IPS DF 4.7 (cell line): ENCODE data around the gene GMDS.

Source experiments
- DNase-seq: peaks from one replicate; pipeline ENCODE4 v3.0.0-alpha.2; 2013; ENCODE audit warnings: low spot score; ENCODE audit errors: extremely low read depth

The GMDS gene

DNA sequence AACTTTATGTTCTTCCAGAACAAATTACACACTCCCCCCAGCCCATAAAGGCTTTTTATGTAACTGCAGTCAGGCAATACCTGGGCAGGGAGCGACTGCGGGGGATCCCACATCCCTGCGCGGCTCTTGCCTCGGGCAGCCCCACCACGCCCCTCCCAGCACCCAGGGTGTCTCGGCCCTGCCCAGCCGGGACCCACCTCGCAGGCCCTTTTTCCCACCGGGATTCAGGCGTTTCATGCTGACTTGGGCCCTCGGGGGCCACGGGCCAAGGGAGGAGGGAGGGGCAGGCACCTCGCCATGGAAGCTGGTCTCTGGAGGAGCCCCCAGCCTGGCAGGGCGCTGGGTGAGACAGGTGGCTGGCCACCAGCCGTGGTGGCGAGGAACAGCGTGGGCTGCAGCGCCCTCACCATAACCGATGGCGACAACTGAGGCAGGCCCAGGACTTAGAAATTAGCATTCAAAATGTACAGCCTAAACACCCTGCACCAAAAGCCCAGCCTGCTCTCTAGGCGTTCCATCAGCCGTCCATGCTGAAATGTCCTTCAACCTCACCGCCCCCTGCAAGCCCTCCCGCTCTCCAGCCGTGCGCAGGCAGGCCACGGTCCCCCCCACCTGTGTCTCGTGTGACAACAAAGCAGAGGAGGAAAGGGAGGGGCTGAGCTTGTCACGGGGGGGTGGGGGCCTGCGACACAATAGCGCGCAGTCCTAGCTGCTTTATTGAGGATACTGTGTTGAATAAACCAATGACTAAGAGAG, 650.8 kb downstream of the GMDS start:
- no peak for DNase-seq

DNA sequence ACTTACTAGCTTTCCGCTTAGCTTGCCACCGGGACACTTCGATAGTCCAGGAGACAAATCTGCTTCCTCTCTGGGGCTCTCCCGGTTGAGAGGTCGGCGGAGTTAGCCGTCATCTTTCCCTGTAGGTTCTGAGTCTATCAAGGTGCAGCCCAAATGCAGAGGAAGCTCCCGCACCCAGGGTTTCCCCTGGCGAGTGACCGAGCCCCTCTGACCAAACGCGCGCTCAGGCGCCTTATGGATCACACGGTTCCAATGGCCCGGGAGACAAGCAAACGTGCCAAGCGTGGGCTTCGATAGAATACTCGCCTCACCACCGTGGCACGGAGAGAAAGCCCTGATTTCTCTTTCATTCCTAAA, 651.5 kb downstream of the GMDS start:
- no peak for DNase-seq

DNA sequence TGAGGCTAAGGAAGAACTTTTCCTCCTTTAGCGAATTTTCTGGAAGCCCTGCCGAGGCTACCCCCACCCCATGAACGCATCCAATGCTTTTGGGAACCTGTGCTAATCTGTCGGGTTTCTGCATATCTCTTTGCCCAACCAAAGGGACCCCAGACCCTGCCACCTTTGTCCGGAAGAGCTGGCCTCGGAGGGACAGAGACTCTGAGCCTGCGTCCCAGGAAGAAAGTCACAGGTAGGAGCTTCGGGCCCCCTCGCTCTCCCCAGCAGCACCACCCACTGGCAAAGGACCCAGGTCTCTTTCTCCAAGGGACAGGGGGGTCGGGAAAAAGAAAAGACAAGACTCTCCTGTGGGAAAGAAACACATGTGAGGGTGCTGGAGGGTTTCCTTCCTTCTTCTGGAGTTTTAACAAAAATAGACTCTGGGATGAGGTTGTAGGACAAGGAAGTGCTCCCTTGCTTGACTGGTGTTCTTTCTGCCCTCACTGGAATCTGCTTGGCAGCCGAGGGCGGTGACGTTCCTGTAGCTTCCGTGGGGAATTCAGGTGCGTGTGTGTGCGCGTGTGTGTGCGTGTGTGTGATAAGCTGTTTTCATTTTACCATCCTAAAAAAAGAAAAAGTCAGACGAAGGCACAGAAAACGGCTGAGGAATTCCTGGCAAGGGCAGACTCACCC, 652.0 kb downstream of the GMDS start:
- no peak for DNase-seq

DNA sequence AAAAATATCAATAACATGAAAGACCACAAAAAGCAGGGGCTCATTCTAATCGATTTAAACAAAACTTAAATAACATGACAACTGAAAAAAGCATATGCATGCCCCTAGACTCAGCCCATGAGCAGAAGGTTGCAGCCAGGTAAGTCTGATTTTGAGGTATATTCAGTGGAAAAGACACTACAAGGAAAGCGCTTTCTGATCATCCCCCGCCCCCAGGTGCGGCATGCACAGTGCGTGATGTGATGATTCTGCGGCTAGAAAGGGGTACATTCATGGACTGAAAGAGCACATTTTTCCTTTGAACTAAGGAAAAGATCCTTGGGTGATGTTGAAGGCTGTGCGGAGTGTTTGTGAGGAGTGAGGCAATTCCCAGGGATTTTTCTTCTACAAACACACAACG, 652.6 kb downstream of the GMDS start:
- DNase-seq: no peak

DNA sequence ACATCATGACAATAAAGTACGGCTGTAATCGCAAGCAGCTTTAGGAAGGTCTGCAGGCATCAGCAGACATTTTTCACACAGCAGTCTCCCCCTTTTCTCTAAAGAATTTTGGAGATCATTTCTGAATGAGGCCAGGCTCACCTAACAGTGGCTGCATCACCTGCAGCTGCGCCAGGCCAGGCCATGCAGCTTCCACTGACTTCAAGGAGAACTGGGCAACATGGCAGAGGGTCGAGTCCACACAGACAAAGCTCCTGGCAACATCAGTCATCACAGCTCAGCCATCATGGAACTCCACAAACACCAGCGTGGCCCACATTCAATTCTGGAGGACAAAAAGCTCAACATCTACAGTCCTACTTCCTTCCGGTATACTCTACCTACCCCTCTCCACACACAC, 653.5 kb downstream of the GMDS start:
- DNase-seq: no peak

DNA sequence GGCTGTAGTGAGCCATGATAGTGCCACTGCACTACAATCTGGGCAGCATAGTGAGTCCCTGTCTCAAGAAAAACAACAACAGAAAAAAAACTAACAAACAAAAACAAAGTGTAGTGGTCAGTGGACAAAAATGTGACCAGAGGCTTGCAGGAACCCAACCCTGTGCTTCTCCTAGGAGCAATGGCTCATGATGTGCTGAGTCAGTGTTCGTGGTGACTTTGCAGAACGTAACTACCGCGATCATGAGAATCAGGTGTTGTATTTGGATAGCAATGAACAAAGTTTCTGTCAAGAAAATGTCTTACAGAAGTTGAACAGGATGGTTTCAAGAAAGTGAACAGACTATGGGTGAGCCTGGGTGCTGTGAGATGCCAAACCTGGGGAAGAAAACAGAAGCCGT, 654.2 kb downstream of the GMDS start:
- no peak for DNase-seq

DNA sequence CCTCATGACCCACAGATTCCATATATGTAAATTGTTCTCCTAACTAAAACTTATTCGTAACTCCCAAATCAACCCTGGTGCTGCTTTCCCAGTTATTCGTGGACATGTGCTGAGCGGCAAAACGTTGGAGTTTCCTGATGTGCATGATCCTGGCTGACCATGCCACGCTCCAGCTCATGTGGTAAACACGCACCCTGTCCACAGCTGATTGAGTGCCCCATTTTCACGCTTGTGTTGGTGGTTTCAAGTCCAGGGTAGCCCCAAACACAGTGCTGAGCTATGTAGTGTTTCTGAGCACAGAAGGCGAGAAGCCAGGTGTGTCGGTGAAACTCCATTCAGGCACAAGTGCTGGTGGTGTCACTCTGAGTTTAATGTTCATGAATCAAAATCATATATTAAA, 654.8 kb downstream of the GMDS start:
- no peak for DNase-seq

DNA sequence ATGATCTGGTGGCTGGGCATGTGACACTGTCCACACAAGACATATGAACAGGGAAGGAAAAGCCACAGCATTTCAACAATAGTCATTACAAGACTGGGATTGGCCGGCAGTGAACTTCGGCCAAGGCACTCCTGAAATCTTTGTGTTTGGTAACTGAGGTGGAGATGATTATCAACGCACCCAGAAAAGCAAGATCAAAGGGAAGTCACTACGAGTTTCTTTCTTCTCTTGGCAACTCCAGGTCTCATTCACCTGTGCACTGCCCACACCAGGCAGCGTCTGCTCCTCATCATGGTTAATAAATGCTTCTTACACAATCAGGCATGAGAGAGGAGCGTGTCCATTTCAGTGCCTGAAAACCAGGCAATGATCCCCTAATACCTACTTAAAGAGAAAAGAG, 656.2 kb downstream of the GMDS start:
- DNase-seq: no peak

DNA sequence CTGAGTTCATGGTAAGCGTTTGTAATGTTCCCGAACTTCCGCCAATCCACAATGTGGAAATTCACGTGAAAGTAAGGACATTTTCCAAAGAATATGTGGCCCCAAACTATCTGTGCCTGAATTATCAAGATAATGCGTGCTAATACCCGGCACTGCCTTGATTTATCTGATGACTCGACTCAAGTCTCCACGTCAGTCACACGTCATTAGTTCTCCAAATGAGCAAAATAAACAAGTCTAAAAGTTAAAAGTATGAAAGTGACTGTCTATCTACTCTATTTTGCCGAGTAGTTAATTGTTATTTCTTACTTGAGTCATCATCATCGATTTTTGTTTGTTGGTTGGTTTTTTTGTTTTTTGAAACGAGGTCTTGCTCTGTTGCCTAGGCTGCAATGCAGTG, 657.4 kb downstream of the GMDS start:
- no peak for DNase-seq

DNA sequence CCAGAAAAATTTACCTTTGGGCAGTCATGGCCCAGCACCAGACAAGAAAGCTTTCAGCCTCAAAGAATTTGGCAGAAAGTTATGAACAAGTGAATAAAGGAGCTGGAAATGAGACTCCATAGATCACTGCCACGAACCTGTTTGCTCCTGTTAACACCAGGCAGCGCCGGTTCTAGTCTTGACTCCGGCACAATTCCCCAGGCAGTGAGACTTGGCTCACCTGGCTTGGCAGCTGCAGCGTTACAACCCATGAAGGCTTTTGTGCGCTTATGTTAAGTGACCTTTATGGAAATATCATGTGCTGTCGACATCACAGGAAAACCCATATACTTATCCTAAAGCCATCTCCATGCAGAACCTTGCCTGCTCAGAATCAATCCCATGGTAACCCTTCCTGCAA, 657.9 kb downstream of the GMDS start:
- DNase-seq: no peak

DNA sequence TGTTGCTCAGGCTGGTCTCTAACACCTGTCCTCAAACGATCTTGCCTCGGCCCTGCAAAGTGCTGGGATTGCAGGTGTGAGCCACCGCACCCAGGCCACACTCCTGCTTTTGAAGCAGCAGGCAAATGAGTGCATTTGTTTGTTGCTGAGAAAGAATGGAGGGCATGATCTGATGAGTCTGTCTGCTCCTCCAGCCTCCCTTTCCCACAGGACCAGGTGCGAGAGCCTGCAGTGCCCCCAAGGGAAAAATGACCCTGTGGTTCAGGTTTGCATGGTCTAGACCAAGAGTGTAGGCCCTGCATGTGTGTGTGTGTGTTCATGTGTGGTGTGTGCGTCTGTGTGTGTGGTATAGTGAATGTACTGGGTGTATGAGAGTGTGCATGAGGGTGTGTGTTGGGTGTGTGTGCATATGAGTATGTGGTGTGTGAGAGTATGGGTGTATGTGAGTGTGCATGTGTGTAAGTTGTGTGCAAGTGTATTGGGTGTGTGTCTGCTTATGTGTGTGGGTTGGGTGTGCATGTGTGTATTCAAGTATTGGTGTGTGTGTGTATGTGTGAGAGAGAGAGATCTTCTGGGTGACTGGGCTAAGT, 658.4 kb downstream of the GMDS start:
- DNase-seq: no peak

DNA sequence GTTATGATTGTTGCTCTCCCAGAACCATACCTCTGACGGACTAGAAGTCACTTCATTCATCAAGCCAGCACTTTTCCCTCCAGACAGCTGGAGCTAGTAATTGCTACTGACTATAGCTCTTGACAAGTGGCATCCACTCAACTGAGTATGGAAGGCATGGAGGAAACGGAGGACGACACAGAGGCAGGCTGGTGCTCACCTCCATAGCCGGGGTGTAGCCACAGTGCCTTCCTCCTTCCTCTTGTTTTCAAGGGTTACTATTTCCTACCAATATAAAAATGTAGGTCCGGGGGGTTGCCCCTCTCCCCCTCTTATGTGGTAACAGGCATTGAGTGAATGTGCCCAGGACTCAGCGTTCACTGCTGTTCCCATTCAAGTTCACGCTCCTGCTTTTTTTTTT, 659.1 kb downstream of the GMDS start:
- no peak for DNase-seq

DNA sequence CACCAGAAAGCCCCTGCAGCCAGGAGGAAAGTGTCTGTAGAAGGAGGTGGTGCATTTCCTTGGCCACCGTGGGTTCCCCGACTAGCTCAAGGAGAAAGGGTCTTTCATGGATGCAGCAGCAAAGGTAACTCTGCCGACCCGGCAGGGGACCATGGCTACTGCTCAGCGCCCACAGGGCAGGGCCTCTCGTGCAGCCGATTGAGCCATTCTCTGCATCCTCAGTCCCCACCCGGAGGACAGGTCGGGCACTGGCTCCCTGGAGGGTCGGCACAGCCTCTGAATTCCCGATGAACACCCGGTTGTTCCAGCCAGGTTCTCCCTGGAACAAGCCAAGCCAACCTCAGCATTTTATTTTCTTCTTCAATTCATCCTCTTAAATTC, 659.7 kb downstream of the GMDS start:
- DNase-seq: no peak

DNA sequence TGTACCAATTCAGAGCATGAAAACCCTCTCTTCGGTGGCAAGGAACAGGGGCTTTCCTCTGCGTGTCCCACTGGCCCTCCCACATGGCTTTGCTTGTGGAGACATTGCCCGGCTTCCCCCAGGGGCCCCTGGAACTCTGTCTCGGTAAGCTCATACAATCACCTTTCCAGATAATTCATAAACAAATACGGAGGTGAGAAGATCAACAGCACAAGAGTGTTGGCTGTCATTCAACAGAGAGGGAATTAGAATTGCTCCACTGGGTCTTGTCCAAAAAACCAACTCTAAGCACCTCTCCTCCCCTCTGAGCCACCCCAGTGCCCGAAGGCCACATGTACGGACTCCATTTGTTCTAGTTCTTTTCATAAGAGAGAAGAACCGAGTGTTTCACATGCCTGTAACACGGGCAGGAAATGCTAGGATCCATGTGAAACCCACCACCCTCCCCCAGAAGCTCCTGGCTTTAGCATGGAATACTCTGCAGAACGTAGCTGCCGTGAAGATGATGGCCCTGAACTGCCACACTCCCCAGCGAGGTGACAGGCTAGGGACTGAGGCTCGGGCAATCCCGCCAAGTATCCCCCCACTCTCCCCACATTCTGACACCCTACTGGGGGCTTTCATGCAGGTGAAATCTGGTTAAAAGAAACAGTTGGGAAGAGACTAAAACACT, 660.3 kb downstream of the GMDS start:
- no peak for DNase-seq

DNA sequence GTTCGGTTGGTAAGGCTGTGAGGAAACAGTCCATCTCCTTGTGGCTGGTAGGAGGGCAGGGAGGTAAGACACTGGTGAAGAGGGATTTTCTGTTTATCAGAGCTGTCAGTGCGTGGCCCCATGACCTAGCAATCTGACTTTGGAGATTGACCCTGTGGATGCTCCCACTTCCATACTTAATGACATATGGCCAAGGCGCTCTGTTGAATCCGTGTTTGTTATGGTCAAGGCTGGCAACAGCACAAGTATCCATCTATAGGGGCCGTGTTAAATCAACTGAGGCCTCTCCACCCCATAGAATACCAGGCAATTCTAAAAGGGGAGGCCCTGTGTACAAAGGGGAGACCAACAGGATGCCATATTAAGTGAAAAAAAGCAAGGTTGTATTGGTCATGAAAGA, 661.3 kb downstream of the GMDS start:
- no peak for DNase-seq

DNA sequence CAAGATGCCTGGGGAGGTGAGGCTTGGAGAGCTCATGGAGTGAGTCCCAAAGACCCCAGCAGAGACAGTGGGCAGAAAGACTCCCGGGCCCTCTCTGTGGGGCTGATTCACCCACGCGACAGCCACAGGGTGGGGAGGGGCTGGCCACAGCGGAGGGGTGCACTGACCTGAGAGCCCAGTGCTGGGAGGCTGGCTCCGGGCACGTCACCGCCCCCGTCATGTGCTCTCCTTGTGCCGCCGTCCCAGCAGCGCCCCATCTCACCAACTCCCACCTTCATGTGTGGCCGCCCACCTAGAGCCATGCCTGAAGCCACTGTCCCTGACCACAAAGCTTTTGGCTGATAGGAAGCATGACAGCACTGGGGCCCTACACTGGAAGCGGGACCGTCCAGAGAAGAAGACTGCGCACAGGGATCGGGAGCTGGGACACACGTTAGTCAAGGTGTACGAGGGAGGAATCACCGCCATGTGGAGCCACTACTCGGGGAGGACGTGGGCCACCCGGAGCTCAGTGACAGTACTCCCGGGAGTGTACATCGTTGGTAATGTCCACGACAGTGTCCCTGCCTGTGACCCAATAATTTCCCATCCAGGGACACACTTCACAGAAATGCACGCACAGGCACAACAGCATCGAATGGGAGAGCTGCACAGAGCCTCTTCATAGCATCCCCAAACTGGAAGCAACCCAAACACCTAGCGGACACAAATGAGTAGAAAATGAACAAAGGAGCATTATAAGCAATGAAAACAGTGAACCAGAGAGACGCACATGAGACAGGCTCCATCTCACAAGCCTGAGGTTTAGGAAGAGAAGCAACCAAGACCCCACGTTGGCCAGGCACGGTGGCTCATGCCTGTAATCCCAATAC, 664.0 kb downstream of the GMDS start:
- no peak for DNase-seq

DNA sequence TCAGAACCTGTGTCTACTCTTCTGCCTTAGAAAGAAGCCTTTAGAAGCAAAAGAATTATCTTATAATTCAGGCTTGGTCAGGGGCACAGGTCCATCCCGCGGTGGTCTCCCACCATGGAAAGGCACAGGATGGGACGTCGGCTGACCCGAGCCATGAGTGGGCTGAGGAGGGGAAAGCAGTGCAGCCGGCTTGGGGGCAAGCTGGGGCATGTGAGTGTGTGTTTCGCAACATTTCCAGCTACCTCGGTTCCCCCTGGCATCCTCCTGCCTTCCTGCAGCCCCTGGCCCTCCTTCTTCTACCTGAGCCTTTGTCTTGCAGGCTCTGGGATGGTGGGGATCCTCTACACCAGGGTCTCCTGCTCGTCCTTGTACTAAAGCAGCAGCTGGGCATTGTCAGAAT, 664.8 kb downstream of the GMDS start:
- no peak for DNase-seq

DNA sequence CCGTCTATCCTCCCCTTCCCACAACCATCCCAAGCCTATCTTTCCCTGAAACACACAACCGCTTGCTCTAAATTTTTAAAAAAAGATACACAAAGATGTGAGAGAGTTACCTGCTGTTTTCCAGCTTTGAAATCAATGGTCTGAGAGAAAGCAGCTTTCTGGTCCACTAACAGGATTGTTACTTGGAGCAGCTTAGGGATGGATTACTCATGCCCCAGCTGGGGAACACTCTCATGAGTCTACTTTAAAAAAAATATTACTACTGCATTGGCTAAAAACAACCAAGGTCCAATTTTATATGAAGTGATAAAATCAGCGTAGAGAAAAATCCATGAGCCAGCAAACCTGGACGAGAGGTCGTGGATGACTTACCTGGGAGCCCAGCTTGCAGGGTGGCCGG, 665.3 kb downstream of the GMDS start:
- DNase-seq: no peak

DNA sequence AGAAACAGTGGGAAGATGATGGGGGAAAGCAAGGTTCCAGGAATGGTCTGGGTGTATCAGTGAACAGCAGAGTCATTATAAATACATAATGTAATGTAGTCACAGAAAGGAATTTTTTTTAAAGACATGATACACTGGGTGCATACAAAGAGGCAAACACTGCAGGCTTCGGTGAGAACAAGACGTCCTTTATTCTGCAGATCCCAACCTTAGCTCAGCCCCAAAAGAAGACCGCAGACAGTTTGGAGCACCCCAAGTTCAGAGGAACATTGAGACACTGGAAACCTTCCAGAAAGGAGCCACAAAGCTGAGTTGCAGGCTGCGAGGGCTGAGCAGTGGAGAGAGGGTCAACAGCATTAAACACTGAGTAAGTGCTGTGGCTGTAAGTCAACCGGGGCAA, 666.3 kb downstream of the GMDS start:
- no peak for DNase-seq

DNA sequence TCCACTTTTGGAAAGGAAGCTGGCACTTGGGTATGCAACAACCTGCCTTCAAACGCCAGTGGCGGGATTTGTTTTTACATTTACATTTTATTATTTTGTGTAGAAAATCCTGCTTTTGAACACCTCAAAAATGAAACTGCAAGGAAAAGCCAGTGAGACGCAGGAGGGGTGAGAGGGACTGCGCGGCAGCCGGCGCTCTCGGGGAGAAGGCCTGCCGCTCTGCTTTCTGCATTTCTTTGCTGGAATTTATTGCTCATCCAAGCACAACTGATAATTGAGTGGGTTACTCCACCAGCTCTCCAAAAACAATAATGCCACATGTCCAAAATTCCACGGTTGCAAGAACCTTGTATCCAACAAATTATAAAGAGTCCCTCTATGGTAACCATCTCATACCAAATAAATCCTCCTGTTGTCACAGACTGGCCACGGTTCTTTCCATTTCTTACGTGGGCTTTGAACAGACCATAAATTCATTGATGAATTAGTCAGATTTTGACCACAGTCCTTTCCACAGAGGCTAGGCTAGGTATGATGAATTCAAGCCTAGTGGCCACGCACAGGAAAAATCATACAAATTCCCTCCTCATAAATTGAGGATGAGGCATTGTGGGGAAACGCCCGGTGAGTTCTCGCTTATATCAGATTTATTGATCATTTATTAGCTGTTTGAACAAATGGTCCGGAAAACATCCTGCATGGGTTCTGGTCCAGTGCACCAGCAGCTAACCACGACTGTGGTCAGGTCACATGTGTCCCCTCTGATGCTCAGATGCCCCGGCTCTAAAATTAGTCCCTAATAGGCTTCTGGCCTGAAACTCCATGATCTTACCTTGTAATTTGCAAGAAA, 667.3 kb downstream of the GMDS start:
- no peak for DNase-seq
